NCI-H1048 (cell line): Measurements from ENCODE around the gene FAM228B.
"Not testable (repeated sequence)": the region's sequence is repeated elsewhere in the genome, so short reads cannot be mapped to it uniquely, and the experiment has no call there.

Experiments
- DNase-seq: peaks from one replicate; lab custom pipeline; 2025; lab: John Stamatoyannopoulos, UW

The FAM228B gene

DNA sequence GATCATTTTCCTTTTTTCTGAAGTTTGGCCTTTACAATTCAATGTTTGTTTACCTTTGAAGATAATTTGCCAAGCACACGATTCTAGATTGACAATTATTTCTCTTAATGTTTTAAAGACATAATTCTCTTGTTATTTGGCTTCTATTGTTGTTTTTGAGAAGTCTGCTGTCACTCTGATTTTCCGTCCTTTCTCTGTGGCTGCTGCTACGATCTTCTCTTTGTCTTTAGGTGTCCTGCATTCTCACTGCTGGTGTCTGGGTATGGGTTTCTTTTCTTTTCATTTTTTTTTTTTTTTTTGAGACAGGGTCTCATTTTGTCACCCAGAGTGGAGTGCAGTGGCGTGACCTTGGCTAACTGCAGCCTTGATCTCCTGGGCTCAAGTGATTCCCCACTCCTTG lies 36.4 kb downstream of the FAM228B start:
- no peak for DNase-seq

- DNase-seq, result no peak
These were observed 37.5 kb downstream of the FAM228B start for GRCh38 chr2:24160761-24161160.

- DNase-seq, result no peak
These were observed 39.2 kb downstream of the FAM228B start for GRCh38 chr2:24162494-24162893.

- no peak for DNase-seq
These were observed 39.9 kb downstream of the FAM228B start for GRCh38 chr2:24163186-24163585.

GRCh38 chr2:24163601-24164000 lies 40.3 kb downstream of the FAM228B start:
- DNase-seq, result no peak

DNA sequence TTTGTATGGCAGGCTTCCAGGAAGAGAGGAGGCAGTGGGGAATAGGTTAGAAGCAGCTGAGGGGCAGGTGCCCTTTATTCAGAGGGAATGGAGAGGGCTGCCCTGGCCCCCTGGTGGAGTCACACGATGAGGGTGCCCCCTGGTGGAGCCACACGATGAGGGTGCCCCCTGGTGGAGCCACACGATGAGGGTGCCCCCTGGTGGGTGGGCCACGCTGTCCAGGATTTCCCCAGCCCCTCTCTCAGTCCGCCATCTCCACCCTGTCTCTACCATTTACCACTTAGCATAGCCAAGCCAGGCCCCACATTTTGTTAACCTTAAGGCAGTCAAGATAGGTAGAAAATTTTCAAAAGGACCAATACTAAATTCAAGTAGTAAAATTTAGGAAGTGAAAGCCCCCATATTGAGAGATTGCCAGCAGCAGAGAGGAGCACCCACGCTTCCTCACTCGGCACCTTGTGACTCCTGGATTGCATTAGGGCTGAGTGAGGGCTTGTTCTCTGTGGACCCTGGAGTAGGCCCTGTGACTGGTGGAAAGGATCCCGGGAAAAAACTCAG lies 41.2 kb downstream of the FAM228B start:
- DNase-seq, result no peak

GRCh38 chr2:24169023-24169422 lies 45.8 kb downstream of the FAM228B start:
- DNase-seq, result no peak

- DNase-seq, result no peak
These were observed 51.6 kb downstream of the FAM228B start, which contains the start of gene FAM228A for GRCh38 chr2:24174851-24175277. Gene FAM228A (plus strand): TSS chr2:24175053. CDS start chr2:24175481, 428 bp downstream.

GRCh38 chr2:24175631-24176187 lies 52.4 kb downstream of the FAM228B start:
- no peak for DNase-seq

DNA sequence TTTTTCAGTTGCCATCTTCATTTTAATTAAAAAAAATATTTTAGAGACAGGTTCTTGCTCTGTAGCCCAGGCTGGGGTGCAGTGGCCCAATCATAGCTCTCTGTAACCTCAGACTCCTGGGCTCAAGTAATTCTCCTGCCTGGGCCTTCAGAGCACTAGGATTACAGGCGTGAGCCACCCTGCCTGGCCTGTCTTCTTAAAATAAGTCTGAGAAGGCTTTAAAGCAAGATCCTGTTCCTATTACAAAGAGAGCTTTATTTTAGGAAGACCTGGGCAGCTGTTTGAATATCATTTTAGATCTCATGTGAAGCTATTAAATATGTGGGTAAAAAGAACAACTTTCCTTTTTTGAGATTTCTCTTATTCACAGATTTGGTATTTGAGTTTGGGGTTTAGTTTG lies 53.1 kb downstream of the FAM228B start:
- DNase-seq, result no peak

DNA sequence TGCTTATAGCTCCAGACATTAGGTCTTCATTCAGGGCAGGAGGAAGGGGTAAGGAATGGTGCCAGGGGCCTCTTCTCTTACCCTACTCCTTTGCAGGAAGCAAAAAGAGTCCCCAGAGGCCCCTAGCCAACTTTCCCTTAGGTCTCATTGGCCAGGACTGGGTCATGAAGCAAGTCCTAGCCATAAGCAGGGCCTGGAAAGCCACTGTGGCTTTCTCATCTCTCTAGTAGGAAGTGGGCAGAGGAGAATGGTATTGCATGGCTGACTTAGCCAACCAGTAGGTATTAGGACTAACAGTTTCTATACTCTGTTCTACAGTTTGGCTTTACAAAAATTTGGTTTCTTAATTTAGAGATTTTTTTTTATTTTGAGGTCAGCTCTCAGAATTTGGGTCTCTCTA lies 56.4 kb downstream of the FAM228B start:
- DNase-seq, result no peak

- DNase-seq, result no peak
These were observed 58.6 kb downstream of the FAM228B start for GRCh38 chr2:24181849-24182248.

- no peak for DNase-seq
These were observed 59.2 kb downstream of the FAM228B start for GRCh38 chr2:24182507-24182906.

DNA sequence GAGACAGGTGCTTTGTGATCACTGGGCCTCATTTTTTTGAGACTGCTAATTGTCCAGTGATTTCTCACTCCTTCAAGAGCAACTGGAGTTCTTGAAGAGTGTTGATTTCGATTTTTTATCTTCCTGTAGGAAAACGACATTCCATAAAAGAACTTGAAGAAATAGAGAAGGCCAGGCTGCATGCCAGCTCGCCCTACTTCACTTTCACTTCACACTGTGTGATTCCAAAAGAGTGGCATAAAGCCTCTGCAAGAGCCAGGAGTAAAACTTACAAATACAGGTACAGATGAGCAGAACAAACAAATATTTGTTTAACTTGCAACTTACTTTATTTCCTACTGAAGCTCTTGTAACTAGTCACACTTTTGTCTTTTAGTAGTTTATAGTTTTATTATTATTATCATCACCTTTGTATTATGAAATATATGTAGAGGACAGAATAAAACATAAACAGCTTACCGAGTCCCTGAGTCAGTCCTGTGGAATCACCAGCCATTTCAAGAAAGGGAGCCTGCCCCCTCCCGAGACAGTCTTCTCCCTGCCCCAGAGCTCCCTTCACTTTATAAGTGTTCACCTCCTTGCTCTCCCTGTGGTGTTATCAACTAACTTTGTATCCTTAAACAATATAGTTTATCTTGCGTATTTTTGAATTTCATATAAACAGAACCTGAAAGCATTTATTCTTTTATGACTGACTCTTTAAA lies 60.2 kb downstream of the FAM228B start:
- no peak for DNase-seq

- DNase-seq, result no peak
These were observed 66.3 kb downstream of the FAM228B start for GRCh38 chr2:24189551-24189950.

DNA sequence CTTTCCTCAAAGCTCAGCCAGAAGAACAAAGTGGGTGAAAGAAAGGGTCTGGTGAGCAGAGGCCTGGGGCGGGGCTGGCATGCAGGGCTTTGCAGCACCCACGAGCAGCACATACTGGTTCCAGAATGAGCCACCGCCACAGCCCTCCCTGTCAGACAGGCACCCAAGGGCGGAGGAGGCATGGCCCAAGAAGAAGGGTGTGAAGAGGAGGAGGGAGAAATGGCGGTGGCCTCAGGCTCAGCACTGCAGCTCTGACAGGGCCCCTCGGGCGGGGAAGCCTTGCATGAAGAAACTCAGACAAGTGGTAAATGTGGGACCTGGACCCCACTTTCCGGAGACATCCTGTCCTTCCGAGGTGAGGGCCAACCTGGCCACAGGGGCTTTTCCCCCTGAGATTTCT lies 67.2 kb downstream of the FAM228B start:
- no peak for DNase-seq

- DNase-seq, result no peak
These were observed 67.9 kb downstream of the FAM228B start for GRCh38 chr2:24191156-24191555.

DNA sequence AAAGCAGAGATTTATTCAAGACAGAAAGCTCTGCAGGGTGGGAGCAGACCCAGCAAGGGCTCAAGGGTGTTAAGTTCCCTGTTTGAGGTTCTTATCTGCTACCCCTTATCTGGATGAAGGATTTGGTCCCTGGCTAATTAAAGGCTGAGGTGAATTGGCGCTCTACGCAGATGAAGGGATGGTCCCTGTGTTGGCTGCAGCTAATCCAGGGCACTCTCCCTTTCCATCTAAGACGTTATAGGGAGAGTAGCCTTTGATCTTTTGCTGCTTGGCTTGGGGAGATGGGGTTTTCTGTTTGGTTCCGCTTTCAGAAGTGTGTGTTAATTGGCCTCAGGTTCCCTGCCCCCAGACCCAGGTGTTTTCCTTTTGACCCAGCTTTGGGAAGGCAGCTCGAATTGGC lies 68.6 kb downstream of the FAM228B start:
- no peak for DNase-seq

DNA sequence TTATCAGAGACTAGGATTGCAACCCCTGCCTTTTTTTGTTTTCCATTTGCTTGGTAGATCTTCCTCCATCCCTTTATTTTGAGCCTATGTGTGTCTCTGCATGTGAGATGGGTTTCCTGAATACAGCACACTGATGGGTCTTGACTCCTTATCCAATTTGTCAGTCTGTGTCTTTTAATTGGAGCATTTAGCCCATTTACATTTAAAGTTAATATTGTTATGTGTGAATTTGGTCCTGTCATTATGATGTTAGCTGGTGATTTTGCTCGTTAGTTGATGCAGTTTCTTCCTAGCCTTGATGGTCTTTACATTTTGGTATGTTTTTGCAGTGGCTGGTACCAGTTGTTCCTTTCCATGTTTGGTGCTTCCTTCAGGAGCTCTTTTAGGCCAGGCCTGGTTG lies 73.9 kb downstream of the FAM228B start:
- not testable (repeated sequence) for DNase-seq

GRCh38 chr2:24199968-24200590 lies 76.8 kb downstream of the FAM228B start:
- no peak for DNase-seq

- DNase-seq, result no peak
These were observed 77.5 kb downstream of the FAM228B start for GRCh38 chr2:24200799-24201198.

GRCh38 chr2:24203029-24203786 lies 79.9 kb downstream of the FAM228B start:
- DNase-seq, result no peak
